Measurements from ENCODE around the gene PAK1. TPM values are rescaled to one million over a fixed set of nuclear protein-coding genes. Genes with fewer than 3 reads are reported as not detected.

Gene PAK1
- polyA plus RNA-seq, 3 donors = 128 to 195 (median 134) TPM

- no peaks in the 10 kb centered on the region for H3K9me3 Mint-ChIP-seq
- no peak for DNase-seq
- H3K9ac ChIP-seq (ENCODE audit: insufficient read depth, low read length, poor library complexity, severe bottlenecking) = no peak overlapping the region
- H3K27ac ChIP-seq (ENCODE audit: low read depth in 1 of 2, low read length in 2 of 2) = peak overlapping the region in 1 of 2 donors; percentile 38
- no peak overlapping the region for H3K4me3 ChIP-seq (replicated peaks in 1 of 3; ENCODE audit: low read depth in 2 of 3, low read length in 3 of 3)
- no peak overlapping the region for H3K4me2 ChIP-seq (replicated peaks; ENCODE audit: extremely low read depth, low read length, poor library complexity, severe bottlenecking)
- H3K36me3 Mint-ChIP-seq = peaks cover 22 to 52% of the 10 kb centered on the region in 2 donors
- H3K36me3 ChIP-seq (replicated peaks in 1 of 2; ENCODE audit: control insufficient read depth in 1 of 2, insufficient read depth in 2 of 2, low read length in 2 of 2) = peaks cover 87 to 100% of the 10 kb centered on the region in 2 donors
- no peaks in the 10 kb centered on the region for H3K4me1 ChIP-seq (ENCODE audit: control insufficient read depth in 1 of 2, insufficient read depth in 2 of 2, low read length in 2 of 2)
- H3K4me3 Mint-ChIP-seq = no peak overlapping the region
- intact Hi-C loops (cut with micrococcal nuclease) = no loop called here
- no peak for TF ChIP-seq CTCF (IDR thresholded peaks at IDR 0.05)
- H4K20me1 ChIP-seq (ENCODE audit: insufficient read depth, low read length) = peaks cover 93% of the 10 kb centered on the region
- peaks cover 14% of the 10 kb centered on the region for H3K79me2 ChIP-seq (ENCODE audit: insufficient read depth, low read length)
- H3K27ac Mint-ChIP-seq = no peak overlapping the region
- H3K9me3 ChIP-seq (replicated peaks in 1 of 2; ENCODE audit: control insufficient read depth in 1 of 2, insufficient read depth in 1 of 2, low read length in 2 of 2) = no peaks in the 10 kb centered on the region
- WGBS (ENCODE audit: insufficient coverage) = no CpG with 5 or more reads among the region's 3 CpGs
- no peaks in the 10 kb centered on the region for H3K27me3 ChIP-seq (ENCODE audit: control insufficient read depth in 2 of 2, insufficient read depth in 2 of 2, low read length in 2 of 2)
- no peaks in the 10 kb centered on the region for H3K4me1 Mint-ChIP-seq
- H3K27me3 Mint-ChIP-seq (ENCODE audit: low read depth in 3 of 3) = no peaks in the 10 kb centered on the region
- H2AFZ ChIP-seq (ENCODE audit: insufficient read depth, low read depth, low read length, poor library complexity, severe bottlenecking) = no peak overlapping the region
Measured at GRCh38 chr11:77353131-77353530, 120.8 kb downstream of the PAK1 start.

GRCh38 chr11:77351281-77351886 is 122.5 kb downstream of the PAK1 start:
- no peak overlapping the region for H3K27ac ChIP-seq (ENCODE audit: low read depth in 1 of 2, low read length in 2 of 2)
- peaks cover 87% of the 10 kb centered on the region for H4K20me1 ChIP-seq (ENCODE audit: insufficient read depth, low read length)
- H3K4me2 ChIP-seq (replicated peaks; ENCODE audit: extremely low read depth, low read length, poor library complexity, severe bottlenecking) = no peak overlapping the region
- H3K4me3 ChIP-seq (replicated peaks in 1 of 3; ENCODE audit: low read depth in 2 of 3, low read length in 3 of 3) = no peak overlapping the region
- no peak overlapping the region for H3K4me3 Mint-ChIP-seq
- H3K4me1 Mint-ChIP-seq = no peaks in the 10 kb centered on the region
- H3K9me3 Mint-ChIP-seq = no peaks in the 10 kb centered on the region
- peaks cover 36 to 48% of the 10 kb centered on the region in 2 donors for H3K36me3 Mint-ChIP-seq
- H3K9ac ChIP-seq (ENCODE audit: insufficient read depth, low read length, poor library complexity, severe bottlenecking) = no peak overlapping the region
- no peaks in the 10 kb centered on the region for H3K4me1 ChIP-seq (ENCODE audit: control insufficient read depth in 1 of 2, insufficient read depth in 2 of 2, low read length in 2 of 2)
- peak overlapping the region in 1 of 7 donors; percentile 33 for H3K27ac Mint-ChIP-seq
- intact Hi-C loops (cut with micrococcal nuclease) = no loop called here
- H2AFZ ChIP-seq (ENCODE audit: insufficient read depth, low read depth, low read length, poor library complexity, severe bottlenecking) = no peak overlapping the region
- H3K9me3 ChIP-seq (replicated peaks in 1 of 2; ENCODE audit: control insufficient read depth in 1 of 2, insufficient read depth in 1 of 2, low read length in 2 of 2) = no peaks in the 10 kb centered on the region
- no peaks in the 10 kb centered on the region for H3K27me3 Mint-ChIP-seq (ENCODE audit: low read depth in 3 of 3)
- peaks cover 87 to 100% of the 10 kb centered on the region in 2 donors for H3K36me3 ChIP-seq (replicated peaks in 1 of 2; ENCODE audit: control insufficient read depth in 1 of 2, insufficient read depth in 2 of 2, low read length in 2 of 2)
- no peak for TF ChIP-seq CTCF (IDR thresholded peaks at IDR 0.05)
- no peaks in the 10 kb centered on the region for H3K27me3 ChIP-seq (ENCODE audit: control insufficient read depth in 2 of 2, insufficient read depth in 2 of 2, low read length in 2 of 2)
- peaks cover 14% of the 10 kb centered on the region for H3K79me2 ChIP-seq (ENCODE audit: insufficient read depth, low read length)
- no peak for DNase-seq
